Chondrocyte (in vitro differentiated cells): ENCODE measurements around the gene NF1. TPM values are rescaled to one million over a fixed set of nuclear protein-coding genes. Genes with fewer than 3 reads are reported as not detected.

ENCODE experiments used
- DNase-seq: peaks from one replicate; pipeline ENCODE4 v3.0.0; 2021; ENCODE audit warnings: mixed read lengths, low spot score
- H3K27ac Mint-ChIP-seq: one replicate; pipeline ENCODE4 v1.8.0; 2021; ENCODE audit warnings: mild to moderate bottlenecking, moderate library complexity, mixed read lengths; ENCODE audit not compliant: unreplicated experiment
- H3K27me3 Mint-ChIP-seq: 2 replicates; pipeline ENCODE4 v1.8.0; 2021; ENCODE audit warnings: low read depth, mixed read lengths
- H3K36me3 Mint-ChIP-seq: 2 replicates; pipeline ENCODE4 v1.8.0; 2021; ENCODE audit warnings: low read depth, mixed read lengths
- H3K4me1 Mint-ChIP-seq: 2 replicates; pipeline ENCODE4 v1.8.0; 2021; ENCODE audit warnings: low read depth, mild to moderate bottlenecking, mixed read lengths
- H3K4me3 Mint-ChIP-seq: one replicate; pipeline ENCODE4 v1.8.0; 2021; ENCODE audit warnings: mild to moderate bottlenecking, moderate library complexity, mixed read lengths; ENCODE audit not compliant: unreplicated experiment
- H3K9me3 Mint-ChIP-seq: 2 replicates; pipeline ENCODE4 v1.8.0; 2021; ENCODE audit warnings: low read depth, mixed read lengths
- CTCF ChIP-seq: fragments of 200-600 bp; sonication (generic); IDR thresholded peaks from 2 replicates; pipeline ENCODE4 v1.5.0; 2021; ENCODE audit warnings: antibody characterized with exemption, mild to moderate bottlenecking, moderate library complexity
- total RNA-seq: library from RNA; stranded (reverse); gene quantifications from 3 replicates; pipeline ENCODE4 v1.2.1, GENCODE V29; 2021

NF1 gene
- total RNA-seq, 1 donor from 2014 or later, result 48.2 TPM

GRCh38 chr17:31272236-31272635 lies 177.5 kb downstream of the NF1 start:
- Mint-ChIP-seq H3K27ac (no peak overlapping the region), H3K36me3 (peaks cover 20% of the 10 kb centered on the region), H3K4me3 (no peak overlapping the region), H3K9me3 (no peaks in the 10 kb centered on the region), H3K4me1 (peaks cover 40% of the 10 kb centered on the region), H3K27me3 (no peaks in the 10 kb centered on the region)
- TF ChIP-seq CTCF, result no peak
- no peak for DNase-seq

DNA sequence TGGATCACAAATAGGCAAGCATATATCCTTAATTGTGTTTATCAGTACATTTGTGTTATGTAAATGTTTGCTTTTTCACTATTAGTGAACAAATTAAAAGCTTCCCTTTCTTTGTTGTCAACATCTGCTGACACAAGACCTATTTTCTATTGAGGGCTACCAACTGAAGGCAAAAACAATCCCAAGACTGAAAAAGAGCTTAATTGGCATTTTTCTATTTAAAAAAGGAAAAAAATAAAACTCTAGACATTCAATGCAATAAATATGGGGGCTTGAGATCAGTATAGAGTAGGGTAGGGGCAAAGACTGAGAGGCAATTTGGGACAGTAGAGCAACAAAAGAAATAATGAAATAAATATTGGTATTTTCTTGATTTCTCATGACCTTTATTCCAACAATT lies 178.0 kb downstream of the NF1 start:
- no peak overlapping the region for H3K4me3 Mint-ChIP-seq
- peaks cover 22% of the 10 kb centered on the region for H3K36me3 Mint-ChIP-seq
- DNase-seq, result no peak
- peaks cover 37% of the 10 kb centered on the region for H3K4me1 Mint-ChIP-seq
- H3K27ac Mint-ChIP-seq, result no peak overlapping the region
- TF ChIP-seq CTCF, result no peak
- H3K27me3 Mint-ChIP-seq, result no peaks in the 10 kb centered on the region
- no peaks in the 10 kb centered on the region for H3K9me3 Mint-ChIP-seq

GRCh38 chr17:31273516-31273915 lies 178.7 kb downstream of the NF1 start:
- Mint-ChIP-seq H3K27me3 (no peaks in the 10 kb centered on the region), H3K4me1 (peaks cover 30% of the 10 kb centered on the region), H3K9me3 (no peaks in the 10 kb centered on the region), H3K4me3 (no peak overlapping the region), H3K36me3 (peaks cover 25% of the 10 kb centered on the region), H3K27ac (no peak overlapping the region)
- no peak for DNase-seq
- no peak for TF ChIP-seq CTCF

- TF ChIP-seq CTCF, result no peak
- Mint-ChIP-seq H3K9me3 (no peaks in the 10 kb centered on the region), H3K27ac (no peak overlapping the region), H3K4me1 (peaks cover 24% of the 10 kb centered on the region), H3K27me3 (no peaks in the 10 kb centered on the region), H3K36me3 (peaks cover 25% of the 10 kb centered on the region), H3K4me3 (no peak overlapping the region)
- no peak for DNase-seq
These were observed 179.5 kb downstream of the NF1 start for GRCh38 chr17:31274252-31274651.

DNA sequence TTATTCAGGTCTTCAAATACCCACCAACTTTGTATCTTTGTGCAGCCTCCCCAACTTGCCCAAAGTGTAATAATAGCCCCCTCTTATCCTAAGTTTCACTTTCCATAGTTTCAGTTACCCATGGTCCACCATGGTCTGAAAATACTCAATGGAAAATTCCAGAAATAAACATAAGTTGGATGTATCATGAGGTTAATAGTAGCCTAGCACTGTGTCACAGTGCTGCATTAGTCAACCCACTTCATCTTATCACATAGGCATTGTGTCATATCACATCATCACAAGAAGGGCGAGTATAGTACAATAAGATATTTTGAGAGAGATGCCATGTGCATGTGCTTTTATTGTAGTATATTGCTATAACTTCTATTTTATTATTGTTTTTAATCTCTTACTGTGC lies 180.3 kb downstream of the NF1 start:
- TF ChIP-seq CTCF, result no peak
- Mint-ChIP-seq H3K9me3 (no peaks in the 10 kb centered on the region), H3K27ac (no peak overlapping the region), H3K27me3 (no peaks in the 10 kb centered on the region), H3K4me3 (no peak overlapping the region), H3K4me1 (peaks cover 15% of the 10 kb centered on the region), H3K36me3 (peaks cover 25% of the 10 kb centered on the region)
- DNase-seq, result no peak
